Osteocyte (in vitro differentiated cells): ENCODE results near the gene DMAC1. TPM values are rescaled to one million over a fixed set of nuclear protein-coding genes. Genes with fewer than 3 reads are reported as not detected.

Source experiments
- DNase-seq: peaks from one replicate; pipeline ENCODE4 v3.0.0; 2021; ENCODE audit warnings: mixed read lengths; ENCODE audit not compliant: unreplicated experiment; ENCODE audit errors: extremely low spot score
- H3K27ac Mint-ChIP-seq: one replicate; pipeline ENCODE4 v1.8.0; 2021; ENCODE audit warnings: mild to moderate bottlenecking, mixed read lengths; ENCODE audit not compliant: unreplicated experiment
- H3K27me3 Mint-ChIP-seq: one replicate; pipeline ENCODE4 v1.8.0; 2021; ENCODE audit warnings: mixed read lengths; ENCODE audit not compliant: unreplicated experiment
- H3K36me3 Mint-ChIP-seq: one replicate; pipeline ENCODE4 v1.8.0; 2021; ENCODE audit warnings: mixed read lengths; ENCODE audit not compliant: unreplicated experiment
- H3K4me1 Mint-ChIP-seq: one replicate; pipeline ENCODE4 v1.8.0; 2021; ENCODE audit warnings: mixed read lengths; ENCODE audit not compliant: unreplicated experiment
- H3K4me3 Mint-ChIP-seq: one replicate; pipeline ENCODE4 v1.8.0; 2021; ENCODE audit warnings: mild to moderate bottlenecking, moderate library complexity, mixed read lengths; ENCODE audit not compliant: unreplicated experiment
- H3K9me3 Mint-ChIP-seq: one replicate; pipeline ENCODE4 v1.8.0; 2021; ENCODE audit warnings: mixed read lengths; ENCODE audit not compliant: unreplicated experiment
- total RNA-seq: library from RNA; stranded (reverse); gene quantifications from 2 replicates; pipeline ENCODE4 v1.2.1, GENCODE V29; 2021
- TF ChIP-seq, protein P1 (sequence below): fragments of 200-600 bp; sonication (generic); IDR thresholded peaks from 2 replicates; pipeline ENCODE4 v1.5.0; 2021; ENCODE audit warnings: antibody characterized with exemption, mild to moderate bottlenecking, moderate library complexity

The DMAC1 gene
- total RNA-seq, 1 donor from 2014 or later = 41.6 TPM

GRCh38 chr9:7819984-7820383 lies 20.4 kb upstream of the DMAC1 start:
- Mint-ChIP-seq H3K9me3 (no peaks in the 10 kb centered on the region), H3K4me3 (no peak overlapping the region), H3K27me3 (peaks cover 2% of the 10 kb centered on the region), H3K4me1 (no peaks in the 10 kb centered on the region), H3K36me3 (no peaks in the 10 kb centered on the region), H3K27ac (no peak overlapping the region)
- DNase-seq = no peak
- TF ChIP-seq, protein P1, sequence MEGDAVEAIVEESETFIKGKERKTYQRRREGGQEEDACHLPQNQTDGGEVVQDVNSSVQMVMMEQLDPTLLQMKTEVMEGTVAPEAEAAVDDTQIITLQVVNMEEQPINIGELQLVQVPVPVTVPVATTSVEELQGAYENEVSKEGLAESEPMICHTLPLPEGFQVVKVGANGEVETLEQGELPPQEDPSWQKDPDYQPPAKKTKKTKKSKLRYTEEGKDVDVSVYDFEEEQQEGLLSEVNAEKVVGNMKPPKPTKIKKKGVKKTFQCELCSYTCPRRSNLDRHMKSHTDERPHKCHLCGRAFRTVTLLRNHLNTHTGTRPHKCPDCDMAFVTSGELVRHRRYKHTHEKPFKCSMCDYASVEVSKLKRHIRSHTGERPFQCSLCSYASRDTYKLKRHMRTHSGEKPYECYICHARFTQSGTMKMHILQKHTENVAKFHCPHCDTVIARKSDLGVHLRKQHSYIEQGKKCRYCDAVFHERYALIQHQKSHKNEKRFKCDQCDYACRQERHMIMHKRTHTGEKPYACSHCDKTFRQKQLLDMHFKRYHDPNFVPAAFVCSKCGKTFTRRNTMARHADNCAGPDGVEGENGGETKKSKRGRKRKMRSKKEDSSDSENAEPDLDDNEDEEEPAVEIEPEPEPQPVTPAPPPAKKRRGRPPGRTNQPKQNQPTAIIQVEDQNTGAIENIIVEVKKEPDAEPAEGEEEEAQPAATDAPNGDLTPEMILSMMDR = no peak

- Mint-ChIP-seq H3K4me1 (no peaks in the 10 kb centered on the region), H3K9me3 (no peaks in the 10 kb centered on the region), H3K36me3 (no peaks in the 10 kb centered on the region), H3K4me3 (no peak overlapping the region), H3K27me3 (peaks cover 11% of the 10 kb centered on the region), H3K27ac (no peak overlapping the region)
- no peak for DNase-seq
- TF ChIP-seq, protein P1 = no peak
These were observed 16.4 kb upstream of the DMAC1 start for GRCh38 chr9:7816021-7816420.

DNA sequence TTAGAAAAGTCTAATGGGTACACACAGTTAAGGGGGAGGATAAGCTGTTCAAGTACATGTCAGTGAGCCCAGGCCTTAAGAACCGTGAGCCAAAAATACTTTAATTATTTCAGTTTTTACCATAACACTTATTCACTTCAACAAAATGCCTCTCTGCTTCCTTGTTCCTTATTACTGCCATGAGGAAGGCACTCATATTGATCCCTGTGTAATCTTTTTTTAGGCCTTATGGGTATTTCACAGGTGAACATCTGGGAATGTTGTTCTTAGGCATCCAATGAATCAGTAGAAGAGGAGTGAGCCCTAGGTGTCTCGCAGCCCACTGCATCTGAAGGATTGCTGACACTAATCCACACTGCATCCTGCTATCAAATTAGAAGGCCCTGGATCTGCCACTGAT lies 13.5 kb upstream of the DMAC1 start:
- no peaks in the 10 kb centered on the region for H3K36me3 Mint-ChIP-seq

DNA sequence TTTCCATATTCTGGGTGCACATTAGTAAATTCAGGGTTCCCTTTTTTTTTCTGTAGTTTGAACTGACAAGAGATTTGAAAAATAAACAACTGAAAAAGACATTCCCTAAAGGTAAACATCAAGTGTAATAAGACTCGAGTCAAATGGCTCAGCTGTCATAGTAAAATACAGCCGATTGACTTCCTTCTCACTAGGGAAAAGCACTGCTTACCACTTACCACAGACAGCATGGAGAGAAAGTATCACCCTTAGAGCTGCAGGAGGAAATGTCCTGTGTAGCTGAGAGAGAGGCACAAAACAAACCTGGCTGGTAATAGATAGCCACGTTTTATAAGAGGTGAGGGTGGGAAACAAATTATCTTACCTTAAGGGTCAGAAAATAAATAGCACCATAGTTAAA lies 12.1 kb upstream of the DMAC1 start:
- H3K4me3 Mint-ChIP-seq = no peak overlapping the region
- H3K27ac Mint-ChIP-seq = no peak overlapping the region
- no peaks in the 10 kb centered on the region for H3K36me3 Mint-ChIP-seq
- TF ChIP-seq, protein P1 = no peak
- no peak for DNase-seq
- H3K9me3 Mint-ChIP-seq = no peaks in the 10 kb centered on the region
- peaks cover 24% of the 10 kb centered on the region for H3K27me3 Mint-ChIP-seq
- H3K4me1 Mint-ChIP-seq = no peaks in the 10 kb centered on the region

More for the DNA sequence above, 13.5 kb upstream of the DMAC1 start:
- Mint-ChIP-seq H3K4me3 (no peak overlapping the region), H3K27ac (no peak overlapping the region), H3K9me3 (no peaks in the 10 kb centered on the region), H3K27me3 (peaks cover 20% of the 10 kb centered on the region), H3K4me1 (no peaks in the 10 kb centered on the region)
- TF ChIP-seq, protein P1 = no peak
- no peak for DNase-seq

DNA sequence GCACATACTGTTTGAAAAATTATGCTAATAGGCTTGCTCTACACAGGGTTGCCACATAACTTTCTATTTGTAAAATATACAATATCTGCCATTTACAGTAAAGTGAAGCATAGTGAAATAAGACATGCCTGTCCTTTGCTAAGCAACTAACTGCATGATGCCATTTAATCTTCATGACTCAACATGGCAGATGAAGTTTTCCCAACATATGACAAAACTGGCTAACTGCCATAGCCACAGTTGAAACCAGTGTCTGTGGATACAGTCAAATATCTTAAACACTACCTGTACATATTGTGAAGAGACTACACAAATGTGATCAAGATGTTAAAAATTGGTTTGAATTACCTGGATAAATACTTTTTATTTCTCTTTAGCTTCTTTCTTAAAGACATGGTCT lies 3.1 kb upstream of the DMAC1 start:
- H3K36me3 Mint-ChIP-seq = no peaks in the 10 kb centered on the region
- H3K4me1 Mint-ChIP-seq = peaks cover 10% of the 10 kb centered on the region
- H3K9me3 Mint-ChIP-seq = no peaks in the 10 kb centered on the region
- H3K27me3 Mint-ChIP-seq = peaks cover 24% of the 10 kb centered on the region
- TF ChIP-seq, protein P1 = no peak
- no peak for DNase-seq
- H3K27ac Mint-ChIP-seq = no peak overlapping the region
- no peak overlapping the region for H3K4me3 Mint-ChIP-seq
